HCT116 (cell line): ENCODE data around the gene SPATA3. TPM values are rescaled to one million over a fixed set of nuclear protein-coding genes. Genes with fewer than 3 reads are reported as not detected.

Experiments used
- ATAC-seq: fragments of 200-7000 bp; cut with Tn5 transposase; 2 replicates; pipeline ENCODE4 v1.9.1; 2020; ENCODE audit warnings: mild to moderate bottlenecking, moderate library complexity
- BruUV-seq: library from RNA; stranded (reverse); fragments of 400-500 nt; replicated peaks from 2 replicates; lab custom pipeline; 2021; lab: Mats Ljungman, UMichigan
- CTCF ChIA-PET: fragments of 300-600 bp; sonication (Branson Sonifier 250); formaldehyde crosslinking; loops from one replicate; lab custom pipeline; 2021; ENCODE audit warnings: antibody characterized with exemption; lab: Charles Lee
- POLR2A ChIA-PET: fragments of 300-600, 350-600 bp; sonication (Branson Sonifier 250); formaldehyde crosslinking; loops from one replicate; lab custom pipeline; 2021; ENCODE audit warnings: antibody characterized with exemption; lab: Charles Lee
- RAD21 ChIA-PET, 2 experiments: fragments of 300-600 bp; sonication (Branson Sonifier 250); formaldehyde crosslinking; loops; one replicate each; lab custom pipeline; 2023; ENCODE audit warnings: low total read pairs in 2 of 2; ENCODE audit not compliant: uncharacterized antibody in 2 of 2, unreplicated experiment in 2 of 2, low non-redundant PET in 1 of 2; lab: Charles Lee
- DNase-seq: peaks from one replicate; pipeline ENCODE4 v3.0.0-alpha.2; 2010; ENCODE audit warnings: low read depth, low spot score
- H2AFZ ChIP-seq: fragments of 200-600 bp; shearing (Covaris generic), sonication (generic); 2 replicates; pipeline ENCODE4 v1.6.1; 2017; ENCODE audit warnings: low read depth, mixed run types, mixed read lengths, antibody characterized with exemption, low read length; ENCODE audit not compliant: poor library complexity, severe bottlenecking
- H3K27ac ChIP-seq: 2 replicates; pipeline ENCODE4 v1.5.1; 2012; ENCODE audit warnings: low read depth, low read length
- H3K27me3 ChIP-seq: fragments of 200-600 bp; sonication (generic); 2 replicates; pipeline ENCODE4 v1.6.1; 2016; ENCODE audit warnings: mixed run types, low read length, mixed read lengths; ENCODE audit not compliant: insufficient read depth
- H3K36me3 ChIP-seq, 2 experiments: fragments of 200-500 bp in 1 of 2; fragments of 200-600 bp in 1 of 2; sonication (Bioruptor generic) in 1 of 2; sonication (generic) in 1 of 2; 2 replicates each; pipeline versions ENCODE4 v1.5.1 to v1.6.1; 2014 to 2016; ENCODE audit warnings: low read length in 2 of 2, inconsistent platforms in 1 of 2, mixed read lengths in 1 of 2, mixed run types in 1 of 2; ENCODE audit not compliant: insufficient read depth in 2 of 2, control insufficient read depth in 1 of 2
- H3K4me1 ChIP-seq, 2 experiments: fragments of 200-600 bp in 1 of 2; sonication (generic) in 1 of 2; 2 replicates each; pipeline versions ENCODE4 v1.5.1 to v1.6.1; 2012 to 2017; ENCODE audit warnings: low read length in 2 of 2, inconsistent platforms in 1 of 2, mild to moderate bottlenecking in 1 of 2, mixed read lengths in 1 of 2, mixed run types in 1 of 2, moderate library complexity in 1 of 2; ENCODE audit not compliant: insufficient read depth in 2 of 2, control insufficient read depth in 1 of 2
- H3K4me2 ChIP-seq: fragments of 200-600 bp; sonication (generic); 2 replicates; pipeline ENCODE4 v1.6.1; 2017; ENCODE audit warnings: mixed run types, low read length, mixed read lengths
- H3K4me3 ChIP-seq, 2 experiments: fragments of 200-600 bp in 1 of 2; sonication (generic) in 1 of 2; replicated peaks in 1 of 2; 2 replicates each; pipeline ENCODE4 v1.5.1; 2011 to 2016; ENCODE audit warnings: low read length in 2 of 2, control low read depth in 1 of 2, low read depth in 1 of 2, mild to moderate bottlenecking in 1 of 2, mixed read lengths in 1 of 2, mixed run types in 1 of 2
- H3K79me2 ChIP-seq: fragments of 200-600 bp; sonication (generic); 2 replicates; pipeline ENCODE4 v1.6.1; 2017; ENCODE audit warnings: mild to moderate bottlenecking, mixed run types, low read length, moderate library complexity, mixed read lengths; ENCODE audit not compliant: insufficient read depth
- H3K9ac ChIP-seq: fragments of 200-600 bp; sonication (generic); 2 replicates; pipeline ENCODE4 v1.6.1; 2016; ENCODE audit warnings: low read length, mixed read lengths
- H3K9me2 ChIP-seq: fragments of 200-600 bp; sonication (generic), shearing (Covaris generic); 2 replicates; pipeline ENCODE4 v1.6.1; 2017; ENCODE audit warnings: mixed run types, mild to moderate bottlenecking, moderate library complexity; ENCODE audit not compliant: insufficient read depth
- H3K9me3 ChIP-seq, 2 experiments: fragments of 200-500 bp in 1 of 2; fragments of 200-600 bp in 1 of 2; sonication (Bioruptor generic) in 1 of 2; sonication (generic) in 1 of 2; 2 replicates each; pipeline ENCODE4 v1.6.1; 2014 to 2017; ENCODE audit warnings: low read length in 2 of 2, mixed read lengths in 2 of 2, inconsistent platforms in 1 of 2, low read depth in 1 of 2, mild to moderate bottlenecking in 1 of 2, mixed run types in 1 of 2, moderate library complexity in 1 of 2; ENCODE audit not compliant: control insufficient read depth in 1 of 2, insufficient read depth in 1 of 2
- H4K20me1 ChIP-seq: fragments of 200-600 bp; sonication (generic), shearing (Covaris generic); 2 replicates; pipeline ENCODE4 v1.6.1; 2017; ENCODE audit warnings: mixed run types, mild to moderate bottlenecking, moderate library complexity; ENCODE audit not compliant: insufficient read depth
- CEBPB ChIP-seq: IDR thresholded peaks from 2 replicates; pipeline ENCODE4 v1.6.1; 2012; ENCODE audit warnings: low read depth
- FOSL1 ChIP-seq: IDR thresholded peaks from 2 replicates; pipeline ENCODE4 v1.6.1; 2012; ENCODE audit warnings: low read depth
- MAX ChIP-seq: IDR thresholded peaks from 2 replicates; pipeline ENCODE4 v1.6.1; 2012
- POLR2A ChIP-seq: IDR thresholded peaks from 2 replicates; pipeline ENCODE4 v1.7.0; 2011; ENCODE audit warnings: borderline replicate concordance; ENCODE audit not compliant: insufficient read depth, insufficient read length; ENCODE audit errors: extremely low read depth
- REST ChIP-seq: IDR thresholded peaks from 2 replicates; pipeline ENCODE4 v1.6.1; 2012; ENCODE audit warnings: low read depth
- SRF ChIP-seq: IDR thresholded peaks from 2 replicates; pipeline ENCODE4 v1.6.1; 2012; ENCODE audit warnings: low read depth
- ZBTB33 ChIP-seq: IDR thresholded peaks from 2 replicates; pipeline ENCODE4 v1.6.1; 2011; ENCODE audit warnings: mild to moderate bottlenecking, low read length, moderate library complexity; ENCODE audit not compliant: insufficient replicate concordance; ENCODE audit errors: extremely low read depth
- intact Hi-C: fragments of 100-400 bp; cut with micrococcal nuclease; formaldehyde crosslinking; loops from 2 replicates; pipeline ENCODE4 v1.10.0; 2022
- total RNA-seq: library from RNA; stranded (reverse); gene quantifications from one replicate; pipeline ENCODE4 v1.2.1, GENCODE V29; 2021; ENCODE audit not compliant: unreplicated experiment
- TF ChIP-seq, protein P1 (sequence below), 3 experiments: fragments of 200-600 bp in 1 of 3; sonication (generic) in 1 of 3; IDR thresholded peaks in 2 of 3; conservative IDR thresholded peaks in 1 of 3; 2 replicates each; pipeline ENCODE4 v1.5.1; 2012 to 2017; ENCODE audit warnings: low read depth in 2 of 3, low read length in 2 of 3, antibody characterized with exemption in 1 of 3, borderline replicate concordance in 1 of 3, control low read depth in 1 of 3, mild to moderate bottlenecking in 1 of 3, mixed read lengths in 1 of 3, mixed run types in 1 of 3, moderate library complexity in 1 of 3; ENCODE audit not compliant: insufficient read depth in 1 of 3

SPATA3 gene
- total RNA-seq, 1 experiment from 2014 or later, result not detected

DNA sequence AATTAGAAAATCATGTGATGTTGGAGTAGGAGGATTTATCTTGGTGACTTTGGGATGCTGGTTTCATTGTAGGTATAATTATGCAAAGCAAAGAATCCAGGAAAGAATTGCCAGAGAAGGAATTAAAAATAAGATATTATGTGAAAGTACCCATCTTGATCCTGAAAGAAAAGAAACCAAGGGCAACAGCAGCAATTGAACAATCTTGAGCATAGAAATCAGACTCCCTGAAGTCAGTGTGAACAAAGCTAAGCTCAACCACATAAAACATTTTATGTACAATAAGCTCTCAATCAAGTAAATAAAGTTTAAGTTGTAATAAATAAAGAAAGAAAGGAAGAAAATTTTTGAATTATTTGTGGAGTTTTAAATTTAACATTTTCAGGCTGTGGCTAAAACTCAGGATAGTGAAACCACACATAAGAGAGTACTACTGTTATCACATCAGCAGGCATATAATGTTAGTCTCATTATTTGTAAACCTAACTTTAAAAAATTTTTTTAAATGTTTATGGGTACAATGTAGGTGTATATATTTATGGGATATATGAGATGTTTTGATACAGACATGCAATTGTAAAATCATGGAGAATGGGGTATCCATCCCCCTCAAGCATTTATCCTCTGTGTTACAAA, 38.0 kb upstream of the SPATA3 start:
- Histone ChIP-seq H3K27ac (no peak overlapping the region), H3K27me3 (no peaks in the 10 kb centered on the region), H3K9ac (peak overlapping the region; percentile 58), H4K20me1 (no peaks in the 10 kb centered on the region), H3K79me2 (no peaks in the 10 kb centered on the region), H3K9me2 (no peaks in the 10 kb centered on the region), H3K36me3 (no peaks in the 10 kb centered on the region), H3K4me1 (peaks cover 0 to 14% of the 10 kb centered on the region in 2 experiments; a peak in 3 of 4 replicates), H2AFZ (peak overlapping the region; percentile 83), H3K4me2 (peak overlapping the region; percentile 82), H3K4me3 (peak overlapping the region; percentile 37 to 56), H3K9me3 (no peaks in the 10 kb centered on the region)
- ChIA-PET POLR2A (no interaction called here), CTCF (no interaction called here), RAD21 (no interaction called here)
- intact Hi-C loops, result no loop called here
- no peak for DNase-seq
- BruUV-seq, result no TSS peak
- TF ChIP-seq CEBPB, result no peak
- no peak for ATAC-seq

DNA sequence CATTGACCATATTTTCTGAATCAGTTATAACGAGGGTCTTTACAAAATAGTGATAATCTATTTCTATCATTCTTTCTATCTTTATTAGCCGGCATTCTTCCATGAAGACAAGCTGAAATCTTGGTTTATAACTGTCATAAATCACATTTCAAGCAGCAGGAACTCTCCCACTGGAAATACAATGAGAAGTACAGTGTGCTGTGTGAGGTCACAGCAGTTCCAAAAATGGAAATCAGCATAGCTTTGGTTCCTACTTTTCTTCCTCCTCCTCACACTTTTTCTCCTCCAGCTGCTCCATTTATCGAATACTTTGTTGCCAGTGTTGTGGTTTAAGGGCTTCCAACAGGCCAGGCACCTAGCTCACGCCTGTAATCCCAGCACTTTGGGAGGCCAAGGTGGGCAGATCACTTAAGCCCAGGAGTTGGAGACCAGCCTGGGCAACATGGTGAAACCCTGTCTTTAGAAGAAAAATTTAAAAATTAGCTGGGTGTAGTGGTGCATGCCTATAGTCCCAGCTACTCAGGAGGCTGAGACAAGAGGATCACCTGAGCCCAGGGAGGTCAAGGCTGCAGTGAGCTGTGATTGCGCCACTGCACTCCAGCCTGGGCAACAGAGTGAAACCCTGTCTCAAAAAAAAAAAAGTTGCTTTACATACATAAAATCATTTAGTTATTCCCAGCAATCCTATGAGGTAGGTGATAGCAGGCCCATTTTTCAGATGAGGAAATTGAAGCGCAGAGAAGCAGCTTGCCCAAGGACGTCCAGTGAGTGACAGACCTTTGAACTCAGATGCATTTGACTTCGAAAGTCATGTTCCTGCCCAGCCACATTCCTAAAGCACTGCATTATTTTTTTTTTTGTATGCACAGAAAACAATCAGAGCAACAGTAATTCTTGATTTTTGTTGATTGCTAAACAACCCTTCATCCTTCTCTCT, 36.8 kb upstream of the SPATA3 start:
- H3K27ac ChIP-seq, result no peak overlapping the region
- H2AFZ ChIP-seq, result peak overlapping the region; percentile 3
- H4K20me1 ChIP-seq, result no peaks in the 10 kb centered on the region
- CTCF ChIA-PET, result no interaction called here
- no peaks in the 10 kb centered on the region for H3K9me3 ChIP-seq
- no peak overlapping the region for H3K9ac ChIP-seq
- no peaks in the 10 kb centered on the region for H3K9me2 ChIP-seq
- RAD21 ChIA-PET, result no interaction called here
- DNase-seq (no peak), ATAC-seq (no peak)
- intact Hi-C loops, result no loop called here
- H3K4me3 ChIP-seq, result no peak overlapping the region
- no TSS peak for BruUV-seq
- no peak overlapping the region for H3K4me2 ChIP-seq
- H3K4me1 ChIP-seq, result peaks cover 0 to 14% of the 10 kb centered on the region in 2 experiments; a peak in 3 of 4 replicates
- H3K36me3 ChIP-seq, result no peaks in the 10 kb centered on the region
- H3K27me3 ChIP-seq, result no peaks in the 10 kb centered on the region
- no peaks in the 10 kb centered on the region for H3K79me2 ChIP-seq
- POLR2A ChIA-PET, result no interaction called here
- TF ChIP-seq ZBTB33, result no peak
- TF ChIP-seq FOSL1, result no peak
- no peak for TF ChIP-seq REST
- no peak for TF ChIP-seq SRF
- TF ChIP-seq, protein P1, sequence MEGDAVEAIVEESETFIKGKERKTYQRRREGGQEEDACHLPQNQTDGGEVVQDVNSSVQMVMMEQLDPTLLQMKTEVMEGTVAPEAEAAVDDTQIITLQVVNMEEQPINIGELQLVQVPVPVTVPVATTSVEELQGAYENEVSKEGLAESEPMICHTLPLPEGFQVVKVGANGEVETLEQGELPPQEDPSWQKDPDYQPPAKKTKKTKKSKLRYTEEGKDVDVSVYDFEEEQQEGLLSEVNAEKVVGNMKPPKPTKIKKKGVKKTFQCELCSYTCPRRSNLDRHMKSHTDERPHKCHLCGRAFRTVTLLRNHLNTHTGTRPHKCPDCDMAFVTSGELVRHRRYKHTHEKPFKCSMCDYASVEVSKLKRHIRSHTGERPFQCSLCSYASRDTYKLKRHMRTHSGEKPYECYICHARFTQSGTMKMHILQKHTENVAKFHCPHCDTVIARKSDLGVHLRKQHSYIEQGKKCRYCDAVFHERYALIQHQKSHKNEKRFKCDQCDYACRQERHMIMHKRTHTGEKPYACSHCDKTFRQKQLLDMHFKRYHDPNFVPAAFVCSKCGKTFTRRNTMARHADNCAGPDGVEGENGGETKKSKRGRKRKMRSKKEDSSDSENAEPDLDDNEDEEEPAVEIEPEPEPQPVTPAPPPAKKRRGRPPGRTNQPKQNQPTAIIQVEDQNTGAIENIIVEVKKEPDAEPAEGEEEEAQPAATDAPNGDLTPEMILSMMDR (IDR thresholded peaks at IDR 0.05 in 2 of 3, conservative IDR thresholded peaks at IDR 0.05 in 1 of 3; ENCODE audit: borderline replicate concordance in 1 of 3, insufficient read depth in 1 of 3, low read depth in 2 of 3, low read length in 2 of 3), result no peak
- TF ChIP-seq POLR2A, result no peak
- no peak for TF ChIP-seq MAX
